ENCODE results near the gene SIGLEC12. TPM values are rescaled to one million over a fixed set of nuclear protein-coding genes. Genes with fewer than 3 reads are reported as not detected.

Gene SIGLEC12
- total RNA-seq, 1 experiment from 2014 or later, result not detected

GRCh38 chr19:51462681-51463080, 38.9 kb downstream of the SIGLEC12 start:
- Mint-ChIP-seq H3K27me3 (ENCODE audit: unreplicated experiment) (peaks cover 74% of the 10 kb centered on the region), H3K9me3 (ENCODE audit: low read depth, unreplicated experiment) (no peaks in the 10 kb centered on the region), H3K27ac (ENCODE audit: unreplicated experiment) (no peak overlapping the region), H3K36me3 (ENCODE audit: insufficient read depth, unreplicated experiment) (no peaks in the 10 kb centered on the region), H3K4me1 (ENCODE audit: low read depth, unreplicated experiment) (no peaks in the 10 kb centered on the region), H3K4me3 (ENCODE audit: low read depth, unreplicated experiment) (no peak overlapping the region)
- TF ChIP-seq CTCF (IDR thresholded peaks at IDR 0.05; ENCODE audit: unreplicated experiment), result no peak
- no peak for DNase-seq
- CTCF ChIA-PET, result no interaction called here
- BruUV-seq (replicated peaks), result no TSS peak
- intact Hi-C loops (cut with micrococcal nuclease; ENCODE audit: unreplicated experiment), result no loop called here

- Mint-ChIP-seq H3K9me3 (ENCODE audit: low read depth, unreplicated experiment) (no peaks in the 10 kb centered on the region), H3K27me3 (ENCODE audit: unreplicated experiment) (peaks cover 74% of the 10 kb centered on the region), H3K4me1 (ENCODE audit: low read depth, unreplicated experiment) (no peaks in the 10 kb centered on the region), H3K36me3 (ENCODE audit: insufficient read depth, unreplicated experiment) (no peaks in the 10 kb centered on the region), H3K4me3 (ENCODE audit: low read depth, unreplicated experiment) (no peak overlapping the region), H3K27ac (ENCODE audit: unreplicated experiment) (no peak overlapping the region)
- intact Hi-C loops (cut with micrococcal nuclease; ENCODE audit: unreplicated experiment), result no loop called here
- no peak for TF ChIP-seq CTCF (IDR thresholded peaks at IDR 0.05; ENCODE audit: unreplicated experiment)
- CTCF ChIA-PET, result no interaction called here
- BruUV-seq (replicated peaks), result no TSS peak
- no peak for DNase-seq
Measured at GRCh38 chr19:51462276-51462675, 39.3 kb downstream of the SIGLEC12 start.

DNA sequence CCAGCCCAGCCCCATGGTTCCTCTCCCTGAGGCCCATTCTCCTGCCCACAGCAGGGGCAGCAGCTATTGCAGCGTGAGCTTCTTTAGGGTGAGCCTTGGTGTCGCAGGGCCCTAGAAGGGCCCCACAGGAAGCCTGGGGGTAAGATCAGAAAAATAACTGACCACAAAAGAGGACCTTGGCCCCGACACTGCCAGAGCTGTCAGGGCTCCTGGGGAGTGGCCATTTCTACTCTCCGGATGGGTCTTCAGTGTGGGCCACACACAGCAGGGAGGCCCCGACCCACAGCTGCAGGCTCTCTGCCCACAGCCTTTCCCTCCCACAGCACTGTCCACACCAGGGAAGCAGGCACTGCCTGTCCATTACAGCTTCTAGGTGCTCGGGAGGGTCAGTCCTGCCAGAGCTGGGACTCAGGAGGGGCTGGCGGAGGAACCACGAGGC, 39.9 kb downstream of the SIGLEC12 start:
- no peak for DNase-seq
- H3K27me3 Mint-ChIP-seq (ENCODE audit: unreplicated experiment), result peaks cover 74% of the 10 kb centered on the region
- intact Hi-C loops (cut with micrococcal nuclease; ENCODE audit: unreplicated experiment), result no loop called here
- BruUV-seq (replicated peaks), result no TSS peak
- H3K36me3 Mint-ChIP-seq (ENCODE audit: insufficient read depth, unreplicated experiment), result no peaks in the 10 kb centered on the region
- TF ChIP-seq CTCF (IDR thresholded peaks at IDR 0.05; ENCODE audit: unreplicated experiment), result no peak
- H3K4me1 Mint-ChIP-seq (ENCODE audit: low read depth, unreplicated experiment), result no peaks in the 10 kb centered on the region
- H3K4me3 Mint-ChIP-seq (ENCODE audit: low read depth, unreplicated experiment), result no peak overlapping the region
- CTCF ChIA-PET, result no interaction called here
- no peak overlapping the region for H3K27ac Mint-ChIP-seq (ENCODE audit: unreplicated experiment)
- no peaks in the 10 kb centered on the region for H3K9me3 Mint-ChIP-seq (ENCODE audit: low read depth, unreplicated experiment)

GRCh38 chr19:51460164-51460992, 41.2 kb downstream of the SIGLEC12 start:
- no peak for DNase-seq
- Mint-ChIP-seq H3K27me3 (ENCODE audit: unreplicated experiment) (peaks cover 64% of the 10 kb centered on the region), H3K9me3 (ENCODE audit: low read depth, unreplicated experiment) (no peaks in the 10 kb centered on the region), H3K36me3 (ENCODE audit: insufficient read depth, unreplicated experiment) (no peaks in the 10 kb centered on the region), H3K4me3 (ENCODE audit: low read depth, unreplicated experiment) (no peak overlapping the region), H3K27ac (ENCODE audit: unreplicated experiment) (no peak overlapping the region), H3K4me1 (ENCODE audit: low read depth, unreplicated experiment) (no peaks in the 10 kb centered on the region)
- BruUV-seq (replicated peaks), result no TSS peak
- intact Hi-C loops (cut with micrococcal nuclease; ENCODE audit: unreplicated experiment), result no loop called here
- no peak for TF ChIP-seq CTCF (IDR thresholded peaks at IDR 0.05; ENCODE audit: unreplicated experiment)
- CTCF ChIA-PET, result interaction anchor here (0.6 kb wide), 1 partner anchor 209 kb away, joined by 8 read pairs; no protein-coding TSS in a partner anchor
